IPS DF 6.9 (cell line): ENCODE results near the gene TERB1.
"Not testable (repeated sequence)": the region's sequence is repeated elsewhere in the genome, so short reads cannot be mapped to it uniquely, and the experiment has no call there.

Experiments
- DNase-seq: peaks from one replicate; pipeline ENCODE4 v3.0.0-alpha.2; 2013; ENCODE audit warnings: low read depth, low spot score
- H3K27ac ChIP-seq: one replicate; pipeline ENCODE4 v1.5.1; 2013; ENCODE audit warnings: low read length, control low read depth
- H3K27me3 ChIP-seq: 2 replicates; pipeline ENCODE4 v1.6.1; 2013; ENCODE audit warnings: mild to moderate bottlenecking, low read length; ENCODE audit not compliant: control insufficient read depth, insufficient read depth
- H3K36me3 ChIP-seq: 2 replicates; pipeline ENCODE4 v1.6.1; 2013; ENCODE audit warnings: low read length; ENCODE audit not compliant: control insufficient read depth, insufficient read depth
- H3K4me1 ChIP-seq: 2 replicates; pipeline ENCODE4 v1.6.1; 2013; ENCODE audit warnings: low read length; ENCODE audit not compliant: control insufficient read depth, insufficient read depth
- H3K4me3 ChIP-seq: 2 replicates; pipeline ENCODE4 v1.5.1; 2013; ENCODE audit warnings: mild to moderate bottlenecking, low read length
- H3K9me3 ChIP-seq: 2 replicates; pipeline ENCODE4 v1.6.1; 2013; ENCODE audit warnings: low read length, inconsistent platforms; ENCODE audit not compliant: control insufficient read depth, insufficient read depth
- WGBS: extraction: QIAGEN DNeasy Blood & Tissue Kit; methylation state at CpG from one replicate; pipeline ENCODE4 v1.1.7; 2013; ENCODE audit warnings: mixed read lengths, missing lambda C conversion rate; ENCODE audit not compliant: insufficient read length, insufficient coverage; 5-methylcytosine and 5-hydroxymethylcytosine counted together

The TERB1 gene

DNA sequence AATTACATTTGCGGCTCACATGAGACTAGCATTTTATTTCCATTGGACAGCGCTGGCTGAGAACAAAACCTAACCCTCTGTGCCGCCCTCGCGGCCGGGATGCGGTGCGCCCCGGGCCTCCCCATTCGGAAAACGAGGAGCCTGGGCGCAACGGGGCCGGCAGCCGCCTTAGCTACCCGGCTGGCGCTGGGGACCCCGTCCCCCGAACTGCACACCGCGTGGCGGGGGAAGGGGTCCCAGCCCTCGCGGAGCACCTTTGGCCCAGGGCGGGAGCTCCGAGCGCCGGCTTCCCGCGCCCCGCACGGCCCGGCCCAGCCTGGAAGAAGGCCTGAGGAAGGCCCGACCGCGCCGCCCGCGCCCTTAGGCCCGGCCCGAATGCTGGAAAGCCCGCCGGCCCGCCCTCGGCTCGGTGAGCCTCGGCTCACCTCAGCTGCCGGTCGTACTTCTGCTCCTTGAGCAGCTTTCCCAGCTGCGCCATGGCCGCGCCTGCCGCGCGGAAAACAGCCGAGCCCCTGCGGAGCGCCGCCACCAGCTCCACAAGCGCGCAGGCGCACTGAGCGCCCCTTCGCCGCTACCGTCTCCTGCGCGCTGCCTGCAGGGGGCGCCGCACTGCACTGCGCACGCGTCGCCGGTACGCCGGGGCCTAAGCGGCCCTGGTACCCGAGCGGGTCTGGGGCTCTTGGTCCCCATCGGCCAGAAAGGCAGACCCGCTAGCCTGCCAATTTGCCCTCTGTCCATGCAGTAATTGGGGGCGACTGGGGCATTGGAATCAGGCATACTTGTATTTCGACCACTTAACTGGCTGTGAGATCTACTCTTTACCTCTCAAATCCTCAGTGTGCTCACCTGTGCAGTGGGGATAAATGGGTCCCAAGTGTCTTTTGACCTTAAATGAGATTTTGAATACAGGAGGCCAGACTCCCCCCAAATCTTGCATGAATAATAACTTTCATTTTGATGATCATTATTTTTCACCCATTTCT lies 29.3 kb upstream of the TERB1 start, which contains the start of gene NAE1:
NAE1 (minus strand) TSS at position 555 of the 983 bp plus-strand sequence; CDS start at position 478, 77 bp downstream.
- peak; percentile 89 for DNase-seq
- H3K27me3 ChIP-seq: no peaks in the 10 kb centered on the region
- no CpG with 5 or more reads among the region's 84 CpGs for WGBS
- H3K9me3 ChIP-seq: no peaks in the 10 kb centered on the region
- peaks cover 1% of the 10 kb centered on the region; the same call in 1 of the 2 replicates for H3K4me1 ChIP-seq
- no peak within 1 kb of the TSS for H3K27ac ChIP-seq
- H3K4me3 ChIP-seq: peak within 1 kb of the TSS; percentile 78; the same call in 1 of the 2 replicates
- H3K36me3 ChIP-seq: 0 out of 2 replicates have a peak, but pooled peaks cover 2% of the 10 kb centered on the region

GRCh38 chr16:66824006-66824405 lies 22.6 kb upstream of the TERB1 start:
- Histone ChIP-seq H3K4me3 (no peak overlapping the region), H3K27me3 (no peaks in the 10 kb centered on the region), H3K9me3 (no peaks in the 10 kb centered on the region), H3K4me1 (no peaks in the 10 kb centered on the region), H3K36me3 (peaks cover 12% of the 10 kb centered on the region; the same call in 1 of the 2 replicates), H3K27ac (no peak overlapping the region)
- WGBS: no CpG with 5 or more reads among the region's 4 CpGs
- DNase-seq: no peak

GRCh38 chr16:66814734-66815133 lies 13.3 kb upstream of the TERB1 start:
- no peaks in the 10 kb centered on the region for H3K27me3 ChIP-seq
- no peak overlapping the region for H3K4me3 ChIP-seq
- no peak for DNase-seq
- H3K9me3 ChIP-seq: no peaks in the 10 kb centered on the region
- no peak overlapping the region for H3K27ac ChIP-seq
- peaks cover 11% of the 10 kb centered on the region for H3K36me3 ChIP-seq
- WGBS: no CpG with 5 or more reads among the region's 2 CpGs
- no peaks in the 10 kb centered on the region for H3K4me1 ChIP-seq

GRCh38 chr16:66811043-66811442 lies 9.7 kb upstream of the TERB1 start:
- Histone ChIP-seq H3K27ac (no peak overlapping the region), H3K27me3 (no peaks in the 10 kb centered on the region), H3K4me1 (no peaks in the 10 kb centered on the region), H3K4me3 (no peak overlapping the region), H3K9me3 (no peaks in the 10 kb centered on the region), H3K36me3 (peaks cover 8% of the 10 kb centered on the region)
- WGBS: no CpG with 5 or more reads among the region's 7 CpGs
- no peak for DNase-seq

- no peak overlapping the region for H3K27ac ChIP-seq
- no peaks in the 10 kb centered on the region for H3K9me3 ChIP-seq
- DNase-seq: no peak
- no peak overlapping the region for H3K4me3 ChIP-seq
- peaks cover 7% of the 10 kb centered on the region for H3K36me3 ChIP-seq
- H3K4me1 ChIP-seq: no peaks in the 10 kb centered on the region
- H3K27me3 ChIP-seq: no peaks in the 10 kb centered on the region
- no CpG with 5 or more reads among the region's 4 CpGs for WGBS
Measured at GRCh38 chr16:66810391-66810790, 9.0 kb upstream of the TERB1 start.

- peaks cover 11% of the 10 kb centered on the region for H3K36me3 ChIP-seq
- no peak overlapping the region for H3K4me3 ChIP-seq
- H3K4me1 ChIP-seq: no peaks in the 10 kb centered on the region
- H3K27ac ChIP-seq: no peak overlapping the region
- DNase-seq: no peak
- H3K9me3 ChIP-seq: no peaks in the 10 kb centered on the region
- WGBS: 100% methylated on average over 1 of the region's 4 CpGs
- H3K27me3 ChIP-seq: no peaks in the 10 kb centered on the region
Measured at GRCh38 chr16:66809765-66810164, 8.4 kb upstream of the TERB1 start.

- no peak for DNase-seq
- no peaks in the 10 kb centered on the region for H3K9me3 ChIP-seq
- peaks cover 4% of the 10 kb centered on the region; the same call in 1 of the 2 replicates for H3K36me3 ChIP-seq
- no CpG with 5 or more reads among the region's 5 CpGs for WGBS
- H3K27ac ChIP-seq: no peak overlapping the region
- no peaks in the 10 kb centered on the region for H3K27me3 ChIP-seq
- no peak overlapping the region for H3K4me3 ChIP-seq
- H3K4me1 ChIP-seq: no peaks in the 10 kb centered on the region
Measured at GRCh38 chr16:66802159-66802558, 775 bp upstream of the TERB1 start.

DNA sequence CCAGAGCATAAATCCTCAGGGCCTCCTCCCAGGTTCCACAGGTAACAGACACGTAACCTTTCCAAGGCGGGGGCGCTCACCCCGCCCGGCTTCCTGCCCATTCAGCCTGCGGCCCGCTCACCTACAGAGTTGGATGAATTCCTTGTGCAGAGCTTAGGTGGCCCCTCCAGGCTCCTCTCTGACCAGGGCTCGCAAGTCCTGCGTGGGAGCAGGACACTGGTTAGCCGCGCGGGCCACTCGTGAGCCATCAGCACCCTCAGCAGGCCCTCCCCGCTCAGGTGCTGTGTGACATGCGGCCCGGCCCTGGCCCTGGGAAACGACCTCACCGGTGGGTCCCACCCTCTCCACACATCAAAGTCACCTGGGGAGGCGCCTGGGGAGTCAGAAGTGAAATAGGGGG lies 528 bp downstream of the TERB1 start:
- no peak for DNase-seq
- no peaks in the 10 kb centered on the region for H3K9me3 ChIP-seq
- no peaks in the 10 kb centered on the region for H3K27me3 ChIP-seq
- WGBS: no CpG with 5 or more reads among the region's 19 CpGs
- peaks cover 4% of the 10 kb centered on the region; the same call in 1 of the 2 replicates for H3K36me3 ChIP-seq
- no peak overlapping the region for H3K27ac ChIP-seq
- H3K4me1 ChIP-seq: no peaks in the 10 kb centered on the region
- no peak overlapping the region for H3K4me3 ChIP-seq

- no CpG with 5 or more reads among the region's 2 CpGs for WGBS
- H3K27ac ChIP-seq: no peak overlapping the region
- H3K4me1 ChIP-seq: no peaks in the 10 kb centered on the region
- no peaks in the 10 kb centered on the region for H3K9me3 ChIP-seq
- DNase-seq: no peak
- no peaks in the 10 kb centered on the region for H3K36me3 ChIP-seq
- no peaks in the 10 kb centered on the region for H3K27me3 ChIP-seq
- no peak overlapping the region for H3K4me3 ChIP-seq
Measured at GRCh38 chr16:66798161-66798560, 3.2 kb downstream of the TERB1 start.

DNA sequence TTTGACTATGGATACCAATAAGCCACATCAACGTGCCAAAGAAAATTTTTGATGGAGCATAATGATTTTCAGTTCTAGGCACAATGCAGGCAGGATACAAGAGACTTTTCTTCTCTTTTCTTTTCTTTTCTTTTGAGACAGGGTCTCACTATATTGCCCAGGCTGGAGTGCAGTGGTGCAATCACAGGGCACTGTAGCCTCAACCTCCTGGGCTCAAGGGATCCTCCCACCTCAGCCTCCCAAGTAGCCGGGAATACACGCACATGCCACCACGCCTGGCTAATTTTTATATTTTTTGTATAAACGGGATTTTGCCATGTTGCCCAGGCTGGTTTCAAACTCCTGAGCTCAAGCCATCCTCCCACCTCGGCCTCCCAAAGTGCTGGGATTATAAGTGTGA lies 7.4 kb downstream of the TERB1 start:
- not testable (repeated sequence) for H3K4me1 ChIP-seq, H3K27ac ChIP-seq, H3K9me3 ChIP-seq, H3K27me3 ChIP-seq, H3K4me3 ChIP-seq, H3K36me3 ChIP-seq, DNase-seq
- WGBS: no CpG with 5 or more reads among the region's 6 CpGs
